ENCODE measurements around the gene LEO1.

GRCh38 chr15:51889486-51889885 is 82.1 kb downstream of the LEO1 start:
- TF ChIP-seq CTCF (IDR thresholded peaks at IDR 0.05) = no peak
- TF ChIP-seq POLR2A (IDR thresholded peaks at IDR 0.05) = no peak
